ENCODE data around the gene MBOAT1. TPM values are rescaled to one million over a fixed set of nuclear protein-coding genes. Genes with fewer than 3 reads are reported as not detected.

The MBOAT1 gene
- total RNA-seq, 2 experiments from 2014 or later: not detected

GRCh38 chr6:20237677-20238460 is 25.6 kb upstream of the MBOAT1 start:
- ChIA-PET POLR2A (interaction anchor here (1.0 kb wide), 1 partner anchor 8 kb away, joined by 4 read pairs; no protein-coding TSS in a partner anchor), CTCF (ENCODE audit: unreplicated experiment) (no interaction called here)
- no peak overlapping the region for H3K4me2 ChIP-seq (ENCODE audit: low read length)
- no peaks in the 10 kb centered on the region for H3K4me1 ChIP-seq (ENCODE audit: insufficient read depth, low read length, poor library complexity, severe bottlenecking)
- H3K36me3 ChIP-seq (ENCODE audit: insufficient read depth, low read length): no peaks in the 10 kb centered on the region
- H3K27ac ChIP-seq (ENCODE audit: low read depth, low read length, poor library complexity, severe bottlenecking): no peak overlapping the region
- no peak for TF ChIP-seq CTCF (conservative IDR thresholded peaks at IDR 0.05; ENCODE audit: low read length)
- TF ChIP-seq EZH2phosphoT487 (IDR thresholded peaks at IDR 0.05; ENCODE audit: borderline replicate concordance, low read depth, low read length): no peak
- H2AFZ ChIP-seq (ENCODE audit: low read length): no peak overlapping the region
- H4K20me1 ChIP-seq (ENCODE audit: insufficient read depth, low read length): no peaks in the 10 kb centered on the region
- no peaks in the 10 kb centered on the region for H3K9me2 ChIP-seq (ENCODE audit: insufficient read depth, low read length)
- H3K9me3 ChIP-seq (ENCODE audit: low read length): no peaks in the 10 kb centered on the region
- BruUV-seq (replicated peaks): no TSS peak
- H3K79me2 ChIP-seq (ENCODE audit: insufficient read depth, low read depth, low read length): no peaks in the 10 kb centered on the region
- no peak overlapping the region for H3K4me3 ChIP-seq (ENCODE audit: low read depth, low read length, poor library complexity, severe bottlenecking)
- DNase-seq (ENCODE audit: low spot score): no peak
- intact Hi-C loops (cut with micrococcal nuclease; ENCODE audit: unreplicated experiment): no loop called here

GRCh38 chr6:20236909-20237600 is 24.8 kb upstream of the MBOAT1 start:
- H3K27ac ChIP-seq (ENCODE audit: low read depth, low read length, poor library complexity, severe bottlenecking): no peak overlapping the region
- H3K4me1 ChIP-seq (ENCODE audit: insufficient read depth, low read length, poor library complexity, severe bottlenecking): no peaks in the 10 kb centered on the region
- no peaks in the 10 kb centered on the region for H3K9me3 ChIP-seq (ENCODE audit: low read length)
- no TSS peak for BruUV-seq (replicated peaks)
- H2AFZ ChIP-seq (ENCODE audit: low read length): no peak overlapping the region
- intact Hi-C loops (cut with micrococcal nuclease; ENCODE audit: unreplicated experiment): no loop called here
- H3K9me2 ChIP-seq (ENCODE audit: insufficient read depth, low read length): no peaks in the 10 kb centered on the region
- no peak overlapping the region for H3K4me3 ChIP-seq (ENCODE audit: low read depth, low read length, poor library complexity, severe bottlenecking)
- CTCF ChIA-PET (ENCODE audit: unreplicated experiment): no interaction called here
- POLR2A ChIA-PET: interaction anchor here (1.0 kb wide), 1 partner anchor 9 kb away, joined by 4 read pairs; no protein-coding TSS in a partner anchor
- H3K36me3 ChIP-seq (ENCODE audit: insufficient read depth, low read length): no peaks in the 10 kb centered on the region
- H3K4me2 ChIP-seq (ENCODE audit: low read length): no peak overlapping the region
- TF ChIP-seq CTCF (conservative IDR thresholded peaks at IDR 0.05; ENCODE audit: low read length) (no peak), EZH2phosphoT487 (IDR thresholded peaks at IDR 0.05; ENCODE audit: borderline replicate concordance, low read depth, low read length) (no peak)
- no peak for DNase-seq (ENCODE audit: low spot score)
- H3K79me2 ChIP-seq (ENCODE audit: insufficient read depth, low read depth, low read length): no peaks in the 10 kb centered on the region
- H4K20me1 ChIP-seq (ENCODE audit: insufficient read depth, low read length): no peaks in the 10 kb centered on the region

GRCh38 chr6:20236344-20236743 is 24.1 kb upstream of the MBOAT1 start:
- H3K36me3 ChIP-seq (ENCODE audit: insufficient read depth, low read length): no peaks in the 10 kb centered on the region
- no peaks in the 10 kb centered on the region for H4K20me1 ChIP-seq (ENCODE audit: insufficient read depth, low read length)
- H3K4me2 ChIP-seq (ENCODE audit: low read length): no peak overlapping the region
- TF ChIP-seq CTCF (conservative IDR thresholded peaks at IDR 0.05; ENCODE audit: low read length) (no peak), EZH2phosphoT487 (IDR thresholded peaks at IDR 0.05; ENCODE audit: borderline replicate concordance, low read depth, low read length) (no peak)
- no peaks in the 10 kb centered on the region for H3K79me2 ChIP-seq (ENCODE audit: insufficient read depth, low read depth, low read length)
- DNase-seq (ENCODE audit: low spot score): no peak
- H2AFZ ChIP-seq (ENCODE audit: low read length): no peak overlapping the region
- H3K4me3 ChIP-seq (ENCODE audit: low read depth, low read length, poor library complexity, severe bottlenecking): no peak overlapping the region
- no peaks in the 10 kb centered on the region for H3K4me1 ChIP-seq (ENCODE audit: insufficient read depth, low read length, poor library complexity, severe bottlenecking)
- no peak overlapping the region for H3K27ac ChIP-seq (ENCODE audit: low read depth, low read length, poor library complexity, severe bottlenecking)
- H3K9me2 ChIP-seq (ENCODE audit: insufficient read depth, low read length): no peaks in the 10 kb centered on the region
- CTCF ChIA-PET (ENCODE audit: unreplicated experiment): no interaction called here
- POLR2A ChIA-PET: interaction anchor here (0.7 kb wide), 1 partner anchor 1735 kb away, joined by 3 read pairs; no protein-coding TSS in a partner anchor
- no peaks in the 10 kb centered on the region for H3K9me3 ChIP-seq (ENCODE audit: low read length)
- intact Hi-C loops (cut with micrococcal nuclease; ENCODE audit: unreplicated experiment): no loop called here
- no TSS peak for BruUV-seq (replicated peaks)
